HEK293 (cell line): Measurements from ENCODE around the gene CCDC24.

ENCODE experiments used
- CTCF ChIA-PET: fragments of 350-600 bp; formaldehyde crosslinking; extraction: SDS; loops from one replicate; lab custom pipeline; 2021; ENCODE audit warnings: antibody characterized with exemption; lab: Yijun Ruan, JAX
- POLR2A ChIA-PET: fragments of 300-600 bp; formaldehyde crosslinking; extraction: SDS; loops from one replicate; lab custom pipeline; 2020; ENCODE audit warnings: antibody characterized with exemption, inconsistent platforms; lab: Yijun Ruan, JAX
- H3K27ac ChIP-seq: fragments of 200-500 bp; sonication (Bioruptor generic); 2 replicates; pipeline ENCODE4 v1.5.1; 2014; ENCODE audit warnings: low read depth, low read length, control low read depth, inconsistent platforms; ENCODE audit errors: extremely low read depth
- H3K36me3 ChIP-seq, 2 experiments: fragments of 200-500 bp in 1 of 2; sonication (Bioruptor generic) in 1 of 2; 1 replicate in 1 of 2; 2 replicates in 1 of 2; pipeline ENCODE4 v1.5.1; 2014 to 2017; ENCODE audit warnings: inconsistent platforms in 2 of 2, low read length in 2 of 2; ENCODE audit not compliant: control insufficient read depth in 2 of 2, insufficient read depth in 1 of 2
- H3K4me1 ChIP-seq: fragments of 200-500 bp; sonication (Bioruptor generic); 2 replicates; pipeline ENCODE4 v1.5.1; 2014; ENCODE audit warnings: mild to moderate bottlenecking, low read length, inconsistent platforms; ENCODE audit not compliant: control insufficient read depth, insufficient read depth
- H3K4me3 ChIP-seq: 2 replicates; pipeline ENCODE4 v1.5.1; 2011; ENCODE audit warnings: low read depth, mild to moderate bottlenecking, control low read depth, low read length, moderate library complexity
- H3K9me3 ChIP-seq: fragments of 200-500 bp; sonication (Bioruptor generic); 2 replicates; pipeline ENCODE4 v1.5.1; 2014; ENCODE audit warnings: low read depth, low read length, inconsistent platforms; ENCODE audit not compliant: control insufficient read depth, insufficient read depth
- BCL11B ChIP-seq: fragments of 450-650 bp; formaldehyde crosslinking; IDR thresholded peaks from 2 replicates; pipeline ENCODE4 v1.5.1; 2016; ENCODE audit warnings: low read depth, missing biosample characterization, missing genetic modification characterization
- PRDM6 ChIP-seq: fragments of 450-650 bp; formaldehyde crosslinking; IDR thresholded peaks from 2 replicates; pipeline ENCODE4 v1.5.1; 2017; ENCODE audit warnings: missing biosample characterization, missing genetic modification characterization
- SP2 ChIP-seq: fragments of 450-650 bp; formaldehyde crosslinking; IDR thresholded peaks from 2 replicates; pipeline ENCODE4 v1.5.1; 2016; ENCODE audit warnings: missing biosample characterization, missing genetic modification characterization
- TRIM28 ChIP-seq: IDR thresholded peaks from 2 replicates; pipeline ENCODE4 v1.6.1; 2011; ENCODE audit warnings: low read length, control low read depth, borderline replicate concordance
- YY1 ChIP-seq: fragments of 450-650 bp; formaldehyde crosslinking; IDR thresholded peaks from 2 replicates; pipeline ENCODE4 v1.5.1; 2018; ENCODE audit warnings: missing biosample characterization, missing genetic modification characterization
- ZBTB17 ChIP-seq: fragments of 450-650 bp; formaldehyde crosslinking; IDR thresholded peaks from 2 replicates; pipeline ENCODE4 v1.5.1; 2016; ENCODE audit warnings: missing biosample characterization, missing genetic modification characterization
- ZBTB21 ChIP-seq: fragments of 450-650 bp; formaldehyde crosslinking; IDR thresholded peaks from 2 replicates; pipeline ENCODE4 v1.5.1; 2017; ENCODE audit warnings: missing biosample characterization, missing genetic modification characterization
- ZBTB8A ChIP-seq: fragments of 450-650 bp; formaldehyde crosslinking; IDR thresholded peaks from 2 replicates; pipeline ENCODE4 v1.5.1; 2016; ENCODE audit warnings: missing biosample characterization, missing genetic modification characterization
- ZFHX2 ChIP-seq: fragments of 450-650 bp; formaldehyde crosslinking; conservative IDR thresholded peaks from 2 replicates; pipeline ENCODE4 v1.5.1; 2016; ENCODE audit warnings: missing biosample characterization, missing genetic modification characterization
- ZNF132 ChIP-seq: fragments of 450-650 bp; formaldehyde crosslinking; IDR thresholded peaks from 2 replicates; pipeline ENCODE4 v1.5.1; 2017; ENCODE audit warnings: missing biosample characterization, missing genetic modification characterization, borderline replicate concordance
- ZNF169 ChIP-seq: fragments of 450-650 bp; formaldehyde crosslinking; IDR thresholded peaks from 2 replicates; pipeline ENCODE4 v1.5.1; 2016; ENCODE audit warnings: missing biosample characterization, missing genetic modification characterization
- ZNF184 ChIP-seq: fragments of 450-650 bp; IDR thresholded peaks from 2 replicates; pipeline ENCODE4 v1.5.1; 2018; ENCODE audit warnings: missing biosample characterization, mild to moderate bottlenecking, missing genetic modification characterization
- ZNF214 ChIP-seq: fragments of 450-650 bp; formaldehyde crosslinking; IDR thresholded peaks from 2 replicates; pipeline ENCODE4 v1.5.1; 2017; ENCODE audit warnings: missing biosample characterization, mild to moderate bottlenecking, missing genetic modification characterization, borderline replicate concordance
- ZNF274 ChIP-seq, 2 experiments: fragments of 200-500 bp in 1 of 2; fragments of 450-650 bp in 1 of 2; sonication (Bioruptor generic) in 1 of 2; formaldehyde crosslinking in 1 of 2; IDR thresholded peaks; 2 replicates each; pipeline versions ENCODE4 v1.5.1 to v1.6.1; 2014 to 2016; ENCODE audit warnings: borderline replicate concordance in 1 of 2, inconsistent platforms in 1 of 2, low read length in 1 of 2, missing biosample characterization in 1 of 2, missing genetic modification characterization in 1 of 2
- ZNF324 ChIP-seq: fragments of 450-650 bp; formaldehyde crosslinking; IDR thresholded peaks from 2 replicates; pipeline ENCODE4 v1.5.1; 2016; ENCODE audit warnings: missing biosample characterization, missing genetic modification characterization
- ZNF416 ChIP-seq: fragments of 450-650 bp; formaldehyde crosslinking; IDR thresholded peaks from 2 replicates; pipeline ENCODE4 v1.5.1; 2016; ENCODE audit warnings: missing biosample characterization, missing genetic modification characterization
- ZNF449 ChIP-seq: fragments of 450-650 bp; formaldehyde crosslinking; IDR thresholded peaks from 2 replicates; pipeline ENCODE4 v1.5.1; 2017; ENCODE audit warnings: missing biosample characterization, mild to moderate bottlenecking, missing genetic modification characterization, moderate library complexity
- ZNF544 ChIP-seq: fragments of 450-650 bp; formaldehyde crosslinking; IDR thresholded peaks from 2 replicates; pipeline ENCODE4 v1.5.0; 2017; ENCODE audit warnings: missing biosample characterization, missing genetic modification characterization
- ZNF549 ChIP-seq: fragments of 450-650 bp; IDR thresholded peaks from 2 replicates; pipeline ENCODE4 v1.5.1; 2018; ENCODE audit warnings: missing biosample characterization, missing genetic modification characterization, mild to moderate bottlenecking, inconsistent platforms, moderate library complexity
- ZNF571 ChIP-seq: fragments of 450-650 bp; formaldehyde crosslinking; IDR thresholded peaks from 2 replicates; pipeline ENCODE4 v1.5.0; 2017; ENCODE audit warnings: missing biosample characterization, missing genetic modification characterization
- ZNF580 ChIP-seq: fragments of 450-650 bp; formaldehyde crosslinking; IDR thresholded peaks from 2 replicates; pipeline ENCODE4 v1.5.1; 2016; ENCODE audit warnings: missing biosample characterization, missing genetic modification characterization
- ZNF585B ChIP-seq: fragments of 450-650 bp; formaldehyde crosslinking; IDR thresholded peaks from 2 replicates; pipeline ENCODE4 v1.5.1; 2016; ENCODE audit warnings: missing biosample characterization, missing genetic modification characterization
- ZNF629 ChIP-seq: fragments of 450-650 bp; formaldehyde crosslinking; IDR thresholded peaks from 2 replicates; pipeline ENCODE4 v1.5.1; 2017; ENCODE audit warnings: missing biosample characterization, missing genetic modification characterization
- ZNF792 ChIP-seq: fragments of 450-650 bp; formaldehyde crosslinking; IDR thresholded peaks from 2 replicates; pipeline ENCODE4 v1.5.1; 2016; ENCODE audit warnings: missing biosample characterization, missing genetic modification characterization
- ZNF830 ChIP-seq: fragments of 450-650 bp; IDR thresholded peaks from 2 replicates; pipeline ENCODE4 v1.5.0; 2018; ENCODE audit warnings: missing biosample characterization, missing genetic modification characterization, low read depth, mild to moderate bottlenecking, moderate library complexity
- TF ChIP-seq, protein P1 (sequence below): fragments of 450-650 bp; formaldehyde crosslinking; IDR thresholded peaks from 2 replicates; pipeline ENCODE4 v1.5.1; 2016; ENCODE audit warnings: missing biosample characterization, missing genetic modification characterization

Gene CCDC24

GRCh38 chr1:43952731-43953346 lies 38.6 kb upstream of the CCDC24 start (continued):
- TF ChIP-seq PRDM6 (tag by site-specific recombination), result no peak
- no peak for TF ChIP-seq BCL11B (tag by site-specific recombination)
- TF ChIP-seq SP2 (tag by site-specific recombination), result peak; percentile 67
- TF ChIP-seq ZNF830 (tag by site-specific recombination), result no peak
- peak; percentile 38; the same call in 1 of the 2 replicates for TF ChIP-seq ZFHX2 (tag by site-specific recombination)
- peak; percentile 46 for TF ChIP-seq ZBTB17 (tag by site-specific recombination)
- no peak for TF ChIP-seq ZNF571
- peak; percentile 53 for TF ChIP-seq ZBTB8A (tag by site-specific recombination)
- no peak for TF ChIP-seq ZNF214 (tag by site-specific recombination)
- 0 out of 2 replicates have a peak, but pooled peaks have one; percentile 40 for TF ChIP-seq TRIM28
- TF ChIP-seq, all 188 proteins: peak for 11

DNA sequence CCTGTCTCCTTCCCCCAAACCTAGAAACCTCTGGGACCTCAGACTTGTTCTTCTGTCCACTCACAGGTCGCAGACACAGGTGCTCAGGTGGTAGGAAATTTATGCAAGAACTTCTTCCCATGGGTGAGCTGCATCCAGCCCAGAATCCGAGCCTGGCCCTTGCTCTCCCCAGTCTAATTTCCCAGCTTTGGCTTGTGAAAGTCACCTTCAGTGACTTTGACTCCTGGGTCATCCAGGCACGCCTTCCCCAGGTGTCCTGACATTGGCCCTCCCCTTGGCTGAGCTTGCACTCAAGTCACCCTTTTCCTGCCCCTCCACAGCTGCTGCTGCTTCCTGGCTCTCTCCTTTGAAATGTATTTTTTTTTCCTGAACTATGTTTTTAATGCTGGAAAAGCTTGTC lies 38.0 kb upstream of the CCDC24 start:
- TF ChIP-seq TRIM28, result 0 out of 2 replicates have a peak, but pooled peaks have one; percentile 4
- TF ChIP-seq ZNF549 (tag by site-specific recombination), result no peak
- peaks cover 0 to 68% of the 10 kb centered on the region in 2 experiments; a peak in 1 of 3 replicates for H3K36me3 ChIP-seq
- ChIA-PET POLR2A (interaction anchor here (0.7 to 1.4 kb wide), 2 partner anchors 19 to 303 kb away, joined by 3 read pairs; partner anchors contain the start of gene KDM4A), CTCF (interaction anchor here (0.6 to 1.0 kb wide), 3 partner anchors 17 to 1000 kb away, joined by 3 read pairs; no protein-coding TSS in a partner anchor)
- no peak overlapping the region for H3K4me3 ChIP-seq
- peaks cover 7% of the 10 kb centered on the region for H3K4me1 ChIP-seq
- H3K9me3 ChIP-seq, result no peaks in the 10 kb centered on the region
- H3K27ac ChIP-seq, result no peak overlapping the region

- H3K27ac ChIP-seq, result no peak overlapping the region
- CTCF ChIA-PET, result no interaction called here
- TF ChIP-seq ZNF132, result no peak
- no peak for TF ChIP-seq ZNF274 (IDR thresholded peaks at IDR 0.05; ENCODE audit: low read length)
- no peak for TF ChIP-seq ZNF274 (tag by site-specific recombination; IDR thresholded peaks at IDR 0.05; ENCODE audit: borderline replicate concordance)
- no peak for TF ChIP-seq TRIM28
- TF ChIP-seq ZNF585B (tag by site-specific recombination), result no peak
- TF ChIP-seq ZNF416, result no peak
- no peak for TF ChIP-seq ZNF544
- no peak for TF ChIP-seq ZNF184 (tag by site-specific recombination)
- TF ChIP-seq, protein P1, sequence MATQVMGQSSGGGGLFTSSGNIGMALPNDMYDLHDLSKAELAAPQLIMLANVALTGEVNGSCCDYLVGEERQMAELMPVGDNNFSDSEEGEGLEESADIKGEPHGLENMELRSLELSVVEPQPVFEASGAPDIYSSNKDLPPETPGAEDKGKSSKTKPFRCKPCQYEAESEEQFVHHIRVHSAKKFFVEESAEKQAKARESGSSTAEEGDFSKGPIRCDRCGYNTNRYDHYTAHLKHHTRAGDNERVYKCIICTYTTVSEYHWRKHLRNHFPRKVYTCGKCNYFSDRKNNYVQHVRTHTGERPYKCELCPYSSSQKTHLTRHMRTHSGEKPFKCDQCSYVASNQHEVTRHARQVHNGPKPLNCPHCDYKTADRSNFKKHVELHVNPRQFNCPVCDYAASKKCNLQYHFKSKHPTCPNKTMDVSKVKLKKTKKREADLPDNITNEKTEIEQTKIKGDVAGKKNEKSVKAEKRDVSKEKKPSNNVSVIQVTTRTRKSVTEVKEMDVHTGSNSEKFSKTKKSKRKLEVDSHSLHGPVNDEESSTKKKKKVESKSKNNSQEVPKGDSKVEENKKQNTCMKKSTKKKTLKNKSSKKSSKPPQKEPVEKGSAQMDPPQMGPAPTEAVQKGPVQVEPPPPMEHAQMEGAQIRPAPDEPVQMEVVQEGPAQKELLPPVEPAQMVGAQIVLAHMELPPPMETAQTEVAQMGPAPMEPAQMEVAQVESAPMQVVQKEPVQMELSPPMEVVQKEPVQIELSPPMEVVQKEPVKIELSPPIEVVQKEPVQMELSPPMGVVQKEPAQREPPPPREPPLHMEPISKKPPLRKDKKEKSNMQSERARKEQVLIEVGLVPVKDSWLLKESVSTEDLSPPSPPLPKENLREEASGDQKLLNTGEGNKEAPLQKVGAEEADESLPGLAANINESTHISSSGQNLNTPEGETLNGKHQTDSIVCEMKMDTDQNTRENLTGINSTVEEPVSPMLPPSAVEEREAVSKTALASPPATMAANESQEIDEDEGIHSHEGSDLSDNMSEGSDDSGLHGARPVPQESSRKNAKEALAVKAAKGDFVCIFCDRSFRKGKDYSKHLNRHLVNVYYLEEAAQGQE (tag by site-specific recombination), result no peak
- no peak for TF ChIP-seq ZNF324 (tag by site-specific recombination)
- no peak for TF ChIP-seq YY1
- TF ChIP-seq ZNF449, result no peak
- TF ChIP-seq ZNF580 (tag by site-specific recombination), result no peak
- TF ChIP-seq ZBTB21 (tag by site-specific recombination), result no peak
- TF ChIP-seq ZBTB17 (tag by site-specific recombination), result no peak
- TF ChIP-seq ZNF792 (tag by site-specific recombination), result no peak
- no peak for TF ChIP-seq ZNF169 (tag by site-specific recombination)
- TF ChIP-seq ZNF629 (tag by site-specific recombination), result no peak
- H3K4me3 ChIP-seq, result no peak overlapping the region
- POLR2A ChIA-PET, result no interaction called here
- H3K9me3 ChIP-seq, result no peaks in the 10 kb centered on the region
- peaks cover 0 to 68% of the 10 kb centered on the region in 2 experiments; a peak in 1 of 3 replicates for H3K36me3 ChIP-seq
- peaks cover 7% of the 10 kb centered on the region for H3K4me1 ChIP-seq
Measured at GRCh38 chr1:43954036-43954435, 37.4 kb upstream of the CCDC24 start.
